ENCODE results near the gene EPHA3. TPM values are rescaled to one million over a fixed set of nuclear protein-coding genes. Genes with fewer than 3 reads are reported as not detected.

EPHA3 gene
- total RNA-seq, 2 donors from 2014 or later: 1.7 to 2.4 TPM

DNA sequence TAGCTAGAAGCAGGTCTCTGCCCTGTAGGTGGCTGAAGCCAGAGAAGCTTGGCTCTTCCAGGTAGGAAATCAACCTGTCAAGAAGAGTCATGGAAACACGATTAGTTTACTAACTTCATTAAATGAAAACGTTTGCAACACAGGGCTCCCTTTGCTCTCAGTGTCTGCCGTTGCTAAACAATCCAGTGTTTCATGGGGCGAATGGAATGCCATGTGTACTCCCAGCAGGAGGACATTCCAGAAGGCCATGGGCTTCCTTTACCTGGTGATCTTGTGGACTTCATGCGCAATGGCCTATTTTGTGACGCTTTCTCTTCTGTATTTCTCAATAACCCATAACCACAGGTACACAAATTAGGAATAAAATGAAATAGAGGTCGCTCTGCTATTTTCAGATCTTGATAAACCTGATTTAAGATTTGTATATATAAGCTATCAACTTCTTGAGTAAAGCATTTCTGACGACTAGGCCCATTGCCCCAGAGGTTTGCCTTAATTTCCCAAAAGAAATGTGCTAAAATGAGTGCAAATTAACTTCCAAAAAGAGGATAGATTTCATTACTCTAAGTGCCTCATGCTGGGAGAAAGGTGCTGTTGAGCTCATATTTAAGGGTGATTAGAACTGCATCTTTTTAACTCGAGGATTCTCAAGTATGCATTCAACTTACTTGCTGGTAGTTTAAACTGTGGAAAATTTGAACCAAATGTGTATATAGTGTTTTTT lies 171.0 kb downstream of the EPHA3 start:
- no peaks in the 10 kb centered on the region for H3K9me3 ChIP-seq
- no peak for DNase-seq
- no peaks in the 10 kb centered on the region for H3K4me1 ChIP-seq
- no peak overlapping the region for H3K9ac ChIP-seq (ENCODE audit: low read depth in 2 of 2, low read length in 2 of 2)
- no peak overlapping the region for H3K27ac ChIP-seq
- TF ChIP-seq, protein P1, sequence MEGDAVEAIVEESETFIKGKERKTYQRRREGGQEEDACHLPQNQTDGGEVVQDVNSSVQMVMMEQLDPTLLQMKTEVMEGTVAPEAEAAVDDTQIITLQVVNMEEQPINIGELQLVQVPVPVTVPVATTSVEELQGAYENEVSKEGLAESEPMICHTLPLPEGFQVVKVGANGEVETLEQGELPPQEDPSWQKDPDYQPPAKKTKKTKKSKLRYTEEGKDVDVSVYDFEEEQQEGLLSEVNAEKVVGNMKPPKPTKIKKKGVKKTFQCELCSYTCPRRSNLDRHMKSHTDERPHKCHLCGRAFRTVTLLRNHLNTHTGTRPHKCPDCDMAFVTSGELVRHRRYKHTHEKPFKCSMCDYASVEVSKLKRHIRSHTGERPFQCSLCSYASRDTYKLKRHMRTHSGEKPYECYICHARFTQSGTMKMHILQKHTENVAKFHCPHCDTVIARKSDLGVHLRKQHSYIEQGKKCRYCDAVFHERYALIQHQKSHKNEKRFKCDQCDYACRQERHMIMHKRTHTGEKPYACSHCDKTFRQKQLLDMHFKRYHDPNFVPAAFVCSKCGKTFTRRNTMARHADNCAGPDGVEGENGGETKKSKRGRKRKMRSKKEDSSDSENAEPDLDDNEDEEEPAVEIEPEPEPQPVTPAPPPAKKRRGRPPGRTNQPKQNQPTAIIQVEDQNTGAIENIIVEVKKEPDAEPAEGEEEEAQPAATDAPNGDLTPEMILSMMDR (IDR thresholded peaks at IDR 0.05): no peak
- intact Hi-C loops (cut with DNase I): no loop called here
- H3K36me3 ChIP-seq: no peaks in the 10 kb centered on the region
- H3K27me3 ChIP-seq: no peaks in the 10 kb centered on the region
- H3K4me3 ChIP-seq: no peak overlapping the region

DNA sequence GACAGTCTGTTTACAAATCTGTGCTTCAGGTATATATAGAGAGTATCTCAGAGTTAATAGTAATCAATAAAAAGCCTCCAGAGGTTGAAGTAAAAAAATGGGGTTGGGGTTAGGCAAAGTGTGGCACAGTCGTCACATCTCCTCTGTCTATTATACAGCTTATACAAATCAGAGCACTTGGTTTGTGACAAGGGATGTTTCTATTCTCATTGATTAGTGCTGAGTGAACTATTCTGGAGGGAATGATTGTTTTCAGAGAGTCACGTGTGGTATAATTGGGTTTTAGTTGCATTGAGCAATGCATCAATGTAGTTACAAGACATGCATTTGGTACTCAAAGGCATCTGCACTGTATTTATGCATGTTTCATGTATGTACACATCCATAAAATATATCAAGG lies 172.9 kb downstream of the EPHA3 start:
- Histone ChIP-seq H3K36me3 (no peaks in the 10 kb centered on the region), H3K4me1 (no peaks in the 10 kb centered on the region), H3K9ac (ENCODE audit: low read depth in 2 of 2, low read length in 2 of 2) (no peak overlapping the region), H3K4me3 (no peak overlapping the region), H3K27me3 (no peaks in the 10 kb centered on the region), H3K27ac (no peak overlapping the region), H3K9me3 (no peaks in the 10 kb centered on the region)
- intact Hi-C loops (cut with DNase I): no loop called here
- no peak for DNase-seq
- TF ChIP-seq, protein P1 (IDR thresholded peaks at IDR 0.05): no peak

DNA sequence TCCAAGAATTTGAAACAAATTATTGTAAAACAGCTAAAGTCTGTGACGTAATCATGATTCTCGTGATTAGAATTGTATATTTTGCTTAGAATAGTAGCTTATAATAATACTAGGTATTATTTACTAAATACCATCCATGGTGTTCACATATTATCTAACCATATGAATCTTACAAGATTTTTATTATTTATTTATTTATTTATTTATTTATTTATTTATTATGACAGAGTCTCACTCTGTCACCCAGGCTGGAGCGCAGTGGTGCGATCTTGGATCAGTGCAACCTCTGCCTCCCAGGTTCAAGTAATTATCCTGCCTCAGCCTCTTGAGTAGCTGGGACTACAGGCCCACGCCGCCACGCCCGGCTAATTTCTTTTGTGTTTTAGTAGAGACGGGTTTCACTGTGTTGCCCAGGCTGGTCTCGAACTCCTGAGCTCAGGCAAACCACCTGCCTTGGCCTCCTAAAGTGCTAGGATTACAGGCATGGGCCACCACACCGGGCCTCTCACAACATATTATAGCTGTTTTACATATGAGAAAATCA lies 173.5 kb downstream of the EPHA3 start:
- intact Hi-C loops (cut with DNase I): no loop called here
- H3K4me3 ChIP-seq: no peak overlapping the region
- DNase-seq: no peak
- H3K4me1 ChIP-seq: no peaks in the 10 kb centered on the region
- no peaks in the 10 kb centered on the region for H3K27me3 ChIP-seq
- no peaks in the 10 kb centered on the region for H3K9me3 ChIP-seq
- no peak overlapping the region for H3K27ac ChIP-seq
- H3K36me3 ChIP-seq: no peaks in the 10 kb centered on the region
- H3K9ac ChIP-seq (ENCODE audit: low read depth in 2 of 2, low read length in 2 of 2): no peak overlapping the region
- TF ChIP-seq, protein P1 (IDR thresholded peaks at IDR 0.05): no peak

DNA sequence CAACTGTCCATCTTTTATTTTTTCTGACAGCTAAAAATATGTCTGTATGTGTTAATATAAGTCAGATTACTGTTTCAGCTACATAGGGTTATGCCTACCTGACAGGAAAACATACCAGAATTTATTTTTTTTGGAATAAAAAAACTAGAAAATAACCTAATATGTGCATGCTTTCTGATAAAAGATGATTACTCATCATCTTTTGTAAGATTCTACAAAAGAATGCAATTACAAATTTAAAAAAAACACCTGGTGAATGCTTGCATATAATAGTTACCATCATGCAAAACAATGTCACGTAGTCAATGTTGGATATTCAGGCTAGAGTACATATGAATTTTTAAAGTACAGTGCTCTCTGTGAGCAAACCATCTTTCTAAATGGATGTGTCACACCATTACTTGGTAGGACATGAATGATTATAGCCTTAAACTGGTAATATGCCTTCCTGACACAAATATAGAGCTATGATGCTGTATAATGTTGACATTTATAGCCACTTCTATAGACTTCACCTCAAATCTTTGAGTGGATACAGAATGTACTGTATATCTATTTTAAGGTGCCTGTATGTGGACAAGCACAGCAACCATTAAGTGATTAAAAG lies 180.6 kb downstream of the EPHA3 start:
- Histone ChIP-seq H3K9ac (ENCODE audit: low read depth in 2 of 2, low read length in 2 of 2) (no peak overlapping the region), H3K27ac (no peak overlapping the region), H3K4me3 (no peak overlapping the region), H3K9me3 (no peaks in the 10 kb centered on the region), H3K27me3 (no peaks in the 10 kb centered on the region), H3K4me1 (no peaks in the 10 kb centered on the region), H3K36me3 (no peaks in the 10 kb centered on the region)
- intact Hi-C loops (cut with DNase I): no loop called here
- DNase-seq: no peak
- TF ChIP-seq, protein P1 (IDR thresholded peaks at IDR 0.05): no peak

DNA sequence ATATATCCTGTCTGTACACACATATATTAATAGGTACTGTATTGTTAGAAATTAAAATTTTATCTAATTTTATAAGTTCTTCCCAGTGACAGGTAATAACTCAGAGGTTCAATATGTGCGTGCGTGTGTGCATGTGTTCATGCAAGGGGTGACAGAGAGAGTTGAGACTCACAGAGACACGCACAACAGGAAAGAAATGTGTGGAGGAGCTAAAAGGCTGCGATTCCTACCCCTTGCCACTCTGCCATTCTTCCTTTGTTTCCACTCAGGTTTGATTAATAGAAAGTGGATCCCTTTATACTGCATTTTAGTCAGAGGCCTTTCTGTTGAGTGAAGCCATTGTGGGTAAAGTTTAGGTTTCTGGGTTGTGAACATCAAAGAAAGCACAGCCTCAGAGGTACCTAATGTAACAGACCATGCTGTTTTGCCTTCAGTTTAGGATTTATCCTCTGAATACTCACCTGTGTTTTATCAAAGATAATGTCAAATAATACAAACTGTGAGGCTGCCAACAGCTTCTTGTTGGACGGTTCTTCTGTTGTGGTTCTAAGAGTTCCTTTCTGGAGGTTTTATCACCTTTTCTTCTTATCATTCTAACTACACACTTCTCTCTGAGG lies 182.3 kb downstream of the EPHA3 start:
- Histone ChIP-seq H3K27ac (no peak overlapping the region), H3K27me3 (no peaks in the 10 kb centered on the region), H3K4me3 (no peak overlapping the region), H3K9ac (ENCODE audit: low read depth in 2 of 2, low read length in 2 of 2) (no peak overlapping the region), H3K36me3 (no peaks in the 10 kb centered on the region), H3K4me1 (no peaks in the 10 kb centered on the region), H3K9me3 (no peaks in the 10 kb centered on the region)
- DNase-seq: no peak
- intact Hi-C loops (cut with DNase I): no loop called here
- TF ChIP-seq, protein P1 (IDR thresholded peaks at IDR 0.05): no peak

All from colonic mucosa (tissue), 4 donors.